ENCODE data around the gene PTPN4.
"Not testable (repeated sequence)": the region's sequence is repeated elsewhere in the genome, so short reads cannot be mapped to it uniquely, and the experiment has no call there.

The PTPN4 gene

GRCh38 chr2:120012771-120013596 lies 253.3 kb downstream of the PTPN4 start, which contains the start of gene EPB41L5:
Gene EPB41L5, plus strand, starts transcription at chr2:120013077. Its CDS starts 6,008 bp downstream, at chr2:120019085.
- peak in 55 of 56 donors; percentile 42 to 91 (median 79) for DNase-seq

DNA sequence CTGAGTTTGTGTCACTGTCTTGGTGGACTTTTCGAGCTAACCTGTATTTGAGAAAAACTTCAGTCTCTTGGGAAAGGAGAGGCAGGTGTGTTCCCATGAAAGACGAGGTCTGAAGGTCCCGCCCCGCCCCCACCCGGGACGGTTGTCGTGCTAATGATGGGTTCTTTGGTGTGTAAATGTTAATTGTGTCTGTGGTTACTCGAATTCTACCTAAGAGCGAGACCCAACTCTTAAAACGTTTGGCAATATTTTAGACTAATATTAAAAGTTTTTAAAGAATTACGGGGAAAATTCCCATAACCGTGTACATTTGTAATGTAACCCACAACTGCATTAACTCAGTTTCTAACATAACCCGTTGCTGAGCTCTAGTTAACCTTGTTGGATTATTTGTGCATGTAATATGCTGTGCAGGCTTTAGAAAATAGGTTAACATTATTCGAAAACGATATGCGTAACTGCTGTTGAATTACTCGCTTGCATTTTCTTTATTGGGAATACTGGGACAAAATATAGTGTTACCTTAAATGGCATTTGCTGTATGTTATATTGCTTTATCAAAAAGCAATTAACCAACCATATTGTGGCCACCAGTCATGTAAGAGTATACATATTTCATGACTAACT lies 254.0 kb downstream of the PTPN4 start:
- DNase-seq = peak in 11 of 56 donors; percentile 2 to 46 (median 24)

GRCh38 chr2:120014226-120014980 lies 254.7 kb downstream of the PTPN4 start:
- no peak for DNase-seq

- no peak for DNase-seq
Measured at GRCh38 chr2:120016800-120017199, 257.1 kb downstream of the PTPN4 start.

- no peak for DNase-seq
Measured at GRCh38 chr2:120017201-120017600, 257.5 kb downstream of the PTPN4 start.

GRCh38 chr2:120018549-120018948 lies 258.8 kb downstream of the PTPN4 start:
- DNase-seq = no peak

DNA sequence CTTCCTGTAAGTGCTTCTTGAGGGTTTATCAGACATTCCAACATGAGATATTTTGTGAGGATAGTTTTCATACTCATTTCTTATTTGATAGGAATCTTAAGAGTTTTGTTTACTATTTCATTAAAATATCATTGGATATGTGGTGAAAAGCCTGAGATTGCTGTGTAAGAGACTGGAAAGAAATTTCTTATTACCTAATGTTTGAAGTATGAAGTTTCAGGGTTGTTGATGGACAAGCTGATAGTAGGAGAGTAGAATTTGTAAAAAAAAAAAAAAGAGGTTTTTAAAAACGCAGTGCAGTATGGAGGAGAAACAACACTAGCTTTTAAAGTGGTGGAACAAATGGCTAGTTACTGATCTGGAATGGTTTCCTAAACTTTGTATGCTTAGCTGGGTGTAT lies 260.8 kb downstream of the PTPN4 start:
- DNase-seq = no peak

DNA sequence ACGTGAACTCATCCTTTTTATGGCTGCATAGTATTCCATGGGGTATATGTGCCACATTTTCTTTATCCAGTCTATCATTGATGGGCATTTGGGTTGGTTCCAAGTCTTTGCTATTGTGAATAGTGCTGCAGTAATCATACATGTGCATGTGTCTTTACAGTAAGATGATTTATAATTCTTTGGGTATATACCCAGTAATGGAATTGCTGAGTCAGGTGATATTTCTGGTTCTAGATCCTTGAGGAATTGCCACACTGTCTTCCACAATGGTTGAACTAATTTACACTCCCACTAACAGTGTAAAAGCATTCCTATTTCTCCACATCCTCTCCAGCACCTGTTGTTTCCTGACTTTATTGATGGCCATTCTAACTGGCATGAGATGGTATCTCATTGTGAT lies 262.8 kb downstream of the PTPN4 start:
- DNase-seq = not testable (repeated sequence)

- no peak for DNase-seq
Measured at GRCh38 chr2:120026890-120027289, 267.2 kb downstream of the PTPN4 start.

DNA sequence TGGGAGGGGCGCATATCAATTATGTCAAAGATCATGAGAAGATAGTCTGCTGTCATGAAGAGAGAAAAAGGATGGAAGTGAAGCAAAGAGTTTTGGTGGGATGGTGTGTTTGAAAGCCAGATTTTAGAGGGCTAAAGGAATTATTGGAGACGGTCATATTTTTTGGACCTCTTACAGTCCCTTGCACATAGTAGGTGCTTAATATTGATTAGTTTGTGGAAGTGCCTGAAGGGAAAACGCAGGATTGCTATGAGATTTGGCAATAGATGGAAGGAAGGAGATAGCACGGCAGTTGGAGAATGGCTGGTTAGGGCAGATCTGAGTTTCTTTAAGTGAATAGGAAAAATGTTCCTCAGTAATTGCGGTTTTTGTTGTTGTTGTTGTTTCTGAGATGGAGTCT lies 269.1 kb downstream of the PTPN4 start:
- DNase-seq = no peak

DNA sequence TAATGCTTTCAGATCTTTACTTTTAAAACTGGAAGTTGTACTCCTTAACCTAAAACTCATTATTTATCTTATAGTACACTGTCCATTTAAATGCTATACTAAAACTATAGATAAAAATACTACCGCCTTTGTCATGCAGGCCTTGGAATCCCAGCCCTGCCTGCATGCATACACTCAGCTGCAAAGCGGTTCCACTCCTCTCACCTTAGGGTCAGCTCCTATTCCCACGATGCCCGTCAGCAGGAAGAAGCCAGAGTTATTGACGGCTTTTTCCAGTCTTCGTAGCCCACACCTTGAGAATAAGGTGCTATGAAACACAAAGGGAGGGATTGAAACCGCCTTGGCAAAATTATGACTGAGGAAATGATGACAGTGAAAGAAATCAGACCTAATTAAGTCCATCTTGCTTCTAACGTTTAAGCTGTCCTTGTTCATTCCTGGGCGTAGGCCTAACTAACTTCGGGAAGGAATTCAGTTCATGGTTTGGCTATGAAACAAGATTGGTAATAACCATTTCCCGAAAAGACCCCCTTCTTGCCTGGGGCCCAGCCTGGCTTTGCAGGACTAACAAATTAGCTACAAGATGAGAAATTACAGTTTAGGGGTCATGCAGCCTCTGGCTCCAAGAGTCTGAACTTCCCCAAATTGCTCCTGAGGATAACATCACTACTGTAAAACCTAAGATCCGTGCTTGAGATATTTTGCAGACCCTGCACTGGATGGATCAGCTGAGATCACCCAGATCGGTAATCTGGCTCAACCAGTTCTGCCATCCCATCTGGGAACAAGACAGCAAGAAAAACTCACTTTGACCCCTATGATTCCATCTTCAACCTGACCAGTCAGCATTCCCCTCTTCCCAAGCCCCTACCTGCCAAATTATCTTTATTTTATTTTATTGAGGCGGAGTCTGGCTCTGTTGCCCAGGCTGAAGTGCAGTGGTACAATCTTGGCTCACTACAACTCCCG lies 270.2 kb downstream of the PTPN4 start:
- no peak for DNase-seq

GRCh38 chr2:120032297-120032696 lies 272.6 kb downstream of the PTPN4 start:
- no peak for DNase-seq
